Fibroblast of the aortic adventitia (primary cell): ENCODE results near the gene LSAMP. TPM values are rescaled to one million over a fixed set of nuclear protein-coding genes. Genes with fewer than 3 reads are reported as not detected.

Experiments used
- DNase-seq: peaks from one replicate; pipeline ENCODE4 v3.0.0-alpha.2; 2010; ENCODE audit warnings: low read depth
- H3K4me3 ChIP-seq: 2 replicates; pipeline ENCODE4 v1.5.1; 2011; ENCODE audit warnings: low read depth, mild to moderate bottlenecking, control low read depth, low read length, moderate library complexity
- CTCF ChIP-seq: IDR thresholded peaks from 2 replicates; pipeline ENCODE4 v1.5.1; 2011; ENCODE audit warnings: mild to moderate bottlenecking, low read length, control low read depth, inconsistent platforms; ENCODE audit not compliant: insufficient read depth
- total RNA-seq: library from RNA; depleted of rRNA; stranded (reverse); fragments of >200 nt; gene quantifications from 2 replicates; pipeline ENCODE4 v1.2.3, GENCODE V29; 2012; ENCODE audit warnings: low replicate concordance

The LSAMP gene
- total RNA-seq, 1 donor: 9.8 TPM

GRCh38 chr3:116285781-116286421, 159.4 kb downstream of the LSAMP start:
- no peak for DNase-seq
- no peak for TF ChIP-seq CTCF

GRCh38 chr3:116281313-116282143, 163.8 kb downstream of the LSAMP start:
- H3K4me3 ChIP-seq: no peak overlapping the region
- no peak for DNase-seq
- TF ChIP-seq CTCF: no peak

More at GRCh38 chr3:116285781-116286421, 159.4 kb downstream of the LSAMP start:
- no peak overlapping the region for H3K4me3 ChIP-seq

- H3K4me3 ChIP-seq: no peak overlapping the region
- no peak for DNase-seq
- no peak for TF ChIP-seq CTCF
These were observed 165.1 kb downstream of the LSAMP start for GRCh38 chr3:116280130-116280740.

- no peak for TF ChIP-seq CTCF
- no peak overlapping the region for H3K4me3 ChIP-seq
- DNase-seq: no peak
These were observed 168.6 kb downstream of the LSAMP start for GRCh38 chr3:116276675-116277074.

- TF ChIP-seq CTCF: no peak
- DNase-seq: no peak
- H3K4me3 ChIP-seq: no peak overlapping the region
These were observed 175.2 kb downstream of the LSAMP start for GRCh38 chr3:116270056-116270455.

- no peak for TF ChIP-seq CTCF
These were observed 178.2 kb downstream of the LSAMP start for GRCh38 chr3:116267116-116267515.

More at GRCh38 chr3:116267116-116267515, 178.2 kb downstream of the LSAMP start:
- peak; percentile 35 for DNase-seq
- no peak overlapping the region for H3K4me3 ChIP-seq
